ENCODE results near the gene SPATA16.

- TF ChIP-seq CTCF (IDR thresholded peaks at IDR 0.05) (no peak), ZNF396 (CRISPR knock-in tag; IDR thresholded peaks at IDR 0.05; ENCODE audit: borderline replicate concordance) (no peak), MXD4 (CRISPR knock-in tag; IDR thresholded peaks at IDR 0.05; ENCODE audit: borderline replicate concordance) (no peak), GABPB1 (CRISPR knock-in tag; IDR thresholded peaks at IDR 0.05) (no peak), ESRRA (CRISPR knock-in tag; IDR thresholded peaks at IDR 0.05; ENCODE audit: borderline replicate concordance) (no peak), JUN (CRISPR knock-in tag; IDR thresholded peaks at IDR 0.05) (no peak), SMAD4 (CRISPR knock-in tag; IDR thresholded peaks at IDR 0.05) (no peak), ZNF232 (CRISPR knock-in tag; IDR thresholded peaks at IDR 0.05) (no peak), SP1 (CRISPR knock-in tag; conservative IDR thresholded peaks at IDR 0.05) (no peak), ZNF263 (CRISPR knock-in tag; IDR thresholded peaks at IDR 0.05; ENCODE audit: low read depth) (no peak), ATF6 (CRISPR knock-in tag; IDR thresholded peaks at IDR 0.05) (no peak)
- TF ChIP-seq, protein P1, sequence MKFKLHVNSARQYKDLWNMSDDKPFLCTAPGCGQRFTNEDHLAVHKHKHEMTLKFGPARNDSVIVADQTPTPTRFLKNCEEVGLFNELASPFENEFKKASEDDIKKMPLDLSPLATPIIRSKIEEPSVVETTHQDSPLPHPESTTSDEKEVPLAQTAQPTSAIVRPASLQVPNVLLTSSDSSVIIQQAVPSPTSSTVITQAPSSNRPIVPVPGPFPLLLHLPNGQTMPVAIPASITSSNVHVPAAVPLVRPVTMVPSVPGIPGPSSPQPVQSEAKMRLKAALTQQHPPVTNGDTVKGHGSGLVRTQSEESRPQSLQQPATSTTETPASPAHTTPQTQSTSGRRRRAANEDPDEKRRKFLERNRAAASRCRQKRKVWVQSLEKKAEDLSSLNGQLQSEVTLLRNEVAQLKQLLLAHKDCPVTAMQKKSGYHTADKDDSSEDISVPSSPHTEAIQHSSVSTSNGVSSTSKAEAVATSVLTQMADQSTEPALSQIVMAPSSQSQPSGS (CRISPR knock-in tag; IDR thresholded peaks at IDR 0.05; ENCODE audit: borderline replicate concordance, low read depth): no peak
- TF ChIP-seq, protein P2, sequence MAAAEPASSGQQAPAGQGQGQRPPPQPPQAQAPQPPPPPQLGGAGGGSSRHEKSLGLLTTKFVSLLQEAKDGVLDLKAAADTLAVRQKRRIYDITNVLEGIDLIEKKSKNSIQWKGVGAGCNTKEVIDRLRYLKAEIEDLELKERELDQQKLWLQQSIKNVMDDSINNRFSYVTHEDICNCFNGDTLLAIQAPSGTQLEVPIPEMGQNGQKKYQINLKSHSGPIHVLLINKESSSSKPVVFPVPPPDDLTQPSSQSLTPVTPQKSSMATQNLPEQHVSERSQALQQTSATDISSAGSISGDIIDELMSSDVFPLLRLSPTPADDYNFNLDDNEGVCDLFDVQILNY (CRISPR knock-in tag; IDR thresholded peaks at IDR 0.05): no peak
- TF ChIP-seq, protein P3, sequence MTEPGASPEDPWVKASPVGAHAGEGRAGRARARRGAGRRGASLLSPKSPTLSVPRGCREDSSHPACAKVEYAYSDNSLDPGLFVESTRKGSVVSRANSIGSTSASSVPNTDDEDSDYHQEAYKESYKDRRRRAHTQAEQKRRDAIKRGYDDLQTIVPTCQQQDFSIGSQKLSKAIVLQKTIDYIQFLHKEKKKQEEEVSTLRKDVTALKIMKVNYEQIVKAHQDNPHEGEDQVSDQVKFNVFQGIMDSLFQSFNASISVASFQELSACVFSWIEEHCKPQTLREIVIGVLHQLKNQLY (CRISPR knock-in tag; IDR thresholded peaks at IDR 0.05): no peak
Measured at GRCh38 chr3:172844428-172844827, 296.6 kb downstream of the SPATA16 start.
